HepG2 (cell line): Measurements from ENCODE around the gene BCAS4. TPM values are rescaled to one million over a fixed set of nuclear protein-coding genes. Genes with fewer than 3 reads are reported as not detected.

Source experiments
- KLF12 ChIP-seq: sonication (generic); formaldehyde crosslinking; IDR thresholded peaks from 2 replicates; pipeline ENCODE4 v1.4.0; 2020; ENCODE audit warnings: missing genetic modification reagents, borderline replicate concordance
- MATR3 ChIP-seq: sonication (generic); formaldehyde crosslinking; IDR thresholded peaks from 2 replicates; pipeline ENCODE4 v1.4.0; 2020; ENCODE audit warnings: missing genetic modification reagents
- SALL1 ChIP-seq: sonication (generic); formaldehyde crosslinking; IDR thresholded peaks from 2 replicates; pipeline ENCODE4 v1.8.0; 2022; ENCODE audit warnings: mild to moderate bottlenecking, missing genetic modification reagents
- SRSF1 ChIP-seq: fragments of 200-400 bp; formaldehyde crosslinking; optimal IDR thresholded peaks from 2 replicates; pipeline ENCODE3; 2017; ENCODE audit warnings: mild to moderate bottlenecking, low read depth, low read length, moderate library complexity
- ZNF24 ChIP-seq: fragments of 450-650 bp; IDR thresholded peaks from 2 replicates; pipeline ENCODE4 v1.6.1; 2017; ENCODE audit warnings: antibody characterized with exemption, mild to moderate bottlenecking
- ZNF7 ChIP-seq: IDR thresholded peaks from 2 replicates; pipeline ENCODE4 v1.6.1; 2016; ENCODE audit warnings: missing biosample characterization, missing genetic modification reagents
- ZNF703 ChIP-seq: sonication (generic); formaldehyde crosslinking; IDR thresholded peaks from 2 replicates; pipeline ENCODE4 v1.5.1; 2020; ENCODE audit warnings: missing genetic modification reagents, mild to moderate bottlenecking, moderate library complexity, borderline replicate concordance
- polyA plus RNA-seq, 8 experiments: library from polyadenylated mRNA; depleted of rRNA in 3 of 8; stranded (reverse) in 7 of 8; unstranded in 1 of 8; fragments of >200 nt; fragmentation: Illumina TruSeq in 4 of 8; extraction: Trizol in 4 of 8; gene quantifications; 2 replicates each; pipeline versions ENCODE4 v1.2.1 to v1.2.3, GENCODE V29; 2011 to 2016; ENCODE audit warnings: low read depth in 4 of 8, missing spikeins in 1 of 8, mixed read lengths in 1 of 8; ENCODE audit not compliant: insufficient read depth in 1 of 8
- total RNA-seq, 5 experiments: library from RNA; depleted of rRNA; stranded (reverse); fragments of >200 nt; fragmentation: Illumina TruSeq; extraction: Trizol; gene quantifications; 2 replicates each; pipeline ENCODE4 v1.2.3, GENCODE V29; 2016; ENCODE audit warnings: low read depth in 1 of 5
- TF ChIP-seq, protein P1 (sequence below): sonication (generic); formaldehyde crosslinking; IDR thresholded peaks from 2 replicates; pipeline ENCODE4 v1.9.0; 2021; ENCODE audit warnings: mild to moderate bottlenecking, missing genetic modification reagents
- TF ChIP-seq, protein P2 (sequence below): sonication (generic); formaldehyde crosslinking; IDR thresholded peaks from 2 replicates; pipeline ENCODE4 v1.5.0; 2020; ENCODE audit warnings: mild to moderate bottlenecking, missing genetic modification reagents, moderate library complexity
- TF ChIP-seq, protein P3 (sequence below): sonication (generic); formaldehyde crosslinking; IDR thresholded peaks from 2 replicates; pipeline ENCODE4 v1.5.1; 2020; ENCODE audit warnings: mild to moderate bottlenecking, missing genetic modification reagents

BCAS4 gene
- total and polyA plus RNA-seq, 2 of the 13 experiments (the other 11 are each of a cell fraction or from before 2014, with no cell fraction given), result 7.2 to 8.0 TPM

DNA sequence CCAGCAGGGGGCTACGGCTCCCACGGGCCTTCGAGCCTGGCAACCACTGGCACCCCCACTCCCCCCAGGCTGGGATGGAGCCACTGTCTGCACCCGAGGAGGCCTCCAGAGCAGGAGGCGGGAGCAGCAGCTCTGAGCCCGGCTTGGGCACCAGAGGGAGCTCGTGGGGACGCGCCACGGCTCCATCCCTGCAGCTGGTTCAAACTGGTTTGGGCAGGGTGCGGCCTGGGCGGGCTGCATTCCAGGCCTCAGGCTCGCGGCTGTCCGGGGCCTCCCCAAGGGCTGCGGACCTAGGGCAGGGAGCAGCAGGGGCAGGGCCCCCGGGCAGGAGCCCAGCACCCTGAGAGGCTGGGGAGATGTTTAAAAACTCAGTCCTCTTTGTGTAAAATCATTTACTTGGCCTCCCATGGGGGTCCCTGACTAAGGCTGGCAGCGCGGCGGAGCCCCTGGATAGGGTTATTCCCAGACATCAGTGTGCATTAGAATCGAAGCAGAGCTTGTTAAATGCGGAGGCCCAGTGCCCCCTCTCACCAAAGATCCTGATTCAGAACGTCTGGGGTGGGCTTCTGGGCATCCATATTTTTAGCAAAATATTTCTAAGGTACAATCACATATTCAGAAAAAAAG lies 4.1 kb upstream of the BCAS4 start (continued):
- TF ChIP-seq ZNF24 (no peak), ZNF703 (CRISPR knock-in tag) (no peak), ZNF7 (CRISPR knock-in tag) (no peak), KLF12 (CRISPR knock-in tag) (peak; percentile 99), SALL1 (CRISPR knock-in tag) (peak; percentile 96), SRSF1 (peak; percentile 56), MATR3 (CRISPR knock-in tag) (no peak)
- TF ChIP-seq, protein P1, sequence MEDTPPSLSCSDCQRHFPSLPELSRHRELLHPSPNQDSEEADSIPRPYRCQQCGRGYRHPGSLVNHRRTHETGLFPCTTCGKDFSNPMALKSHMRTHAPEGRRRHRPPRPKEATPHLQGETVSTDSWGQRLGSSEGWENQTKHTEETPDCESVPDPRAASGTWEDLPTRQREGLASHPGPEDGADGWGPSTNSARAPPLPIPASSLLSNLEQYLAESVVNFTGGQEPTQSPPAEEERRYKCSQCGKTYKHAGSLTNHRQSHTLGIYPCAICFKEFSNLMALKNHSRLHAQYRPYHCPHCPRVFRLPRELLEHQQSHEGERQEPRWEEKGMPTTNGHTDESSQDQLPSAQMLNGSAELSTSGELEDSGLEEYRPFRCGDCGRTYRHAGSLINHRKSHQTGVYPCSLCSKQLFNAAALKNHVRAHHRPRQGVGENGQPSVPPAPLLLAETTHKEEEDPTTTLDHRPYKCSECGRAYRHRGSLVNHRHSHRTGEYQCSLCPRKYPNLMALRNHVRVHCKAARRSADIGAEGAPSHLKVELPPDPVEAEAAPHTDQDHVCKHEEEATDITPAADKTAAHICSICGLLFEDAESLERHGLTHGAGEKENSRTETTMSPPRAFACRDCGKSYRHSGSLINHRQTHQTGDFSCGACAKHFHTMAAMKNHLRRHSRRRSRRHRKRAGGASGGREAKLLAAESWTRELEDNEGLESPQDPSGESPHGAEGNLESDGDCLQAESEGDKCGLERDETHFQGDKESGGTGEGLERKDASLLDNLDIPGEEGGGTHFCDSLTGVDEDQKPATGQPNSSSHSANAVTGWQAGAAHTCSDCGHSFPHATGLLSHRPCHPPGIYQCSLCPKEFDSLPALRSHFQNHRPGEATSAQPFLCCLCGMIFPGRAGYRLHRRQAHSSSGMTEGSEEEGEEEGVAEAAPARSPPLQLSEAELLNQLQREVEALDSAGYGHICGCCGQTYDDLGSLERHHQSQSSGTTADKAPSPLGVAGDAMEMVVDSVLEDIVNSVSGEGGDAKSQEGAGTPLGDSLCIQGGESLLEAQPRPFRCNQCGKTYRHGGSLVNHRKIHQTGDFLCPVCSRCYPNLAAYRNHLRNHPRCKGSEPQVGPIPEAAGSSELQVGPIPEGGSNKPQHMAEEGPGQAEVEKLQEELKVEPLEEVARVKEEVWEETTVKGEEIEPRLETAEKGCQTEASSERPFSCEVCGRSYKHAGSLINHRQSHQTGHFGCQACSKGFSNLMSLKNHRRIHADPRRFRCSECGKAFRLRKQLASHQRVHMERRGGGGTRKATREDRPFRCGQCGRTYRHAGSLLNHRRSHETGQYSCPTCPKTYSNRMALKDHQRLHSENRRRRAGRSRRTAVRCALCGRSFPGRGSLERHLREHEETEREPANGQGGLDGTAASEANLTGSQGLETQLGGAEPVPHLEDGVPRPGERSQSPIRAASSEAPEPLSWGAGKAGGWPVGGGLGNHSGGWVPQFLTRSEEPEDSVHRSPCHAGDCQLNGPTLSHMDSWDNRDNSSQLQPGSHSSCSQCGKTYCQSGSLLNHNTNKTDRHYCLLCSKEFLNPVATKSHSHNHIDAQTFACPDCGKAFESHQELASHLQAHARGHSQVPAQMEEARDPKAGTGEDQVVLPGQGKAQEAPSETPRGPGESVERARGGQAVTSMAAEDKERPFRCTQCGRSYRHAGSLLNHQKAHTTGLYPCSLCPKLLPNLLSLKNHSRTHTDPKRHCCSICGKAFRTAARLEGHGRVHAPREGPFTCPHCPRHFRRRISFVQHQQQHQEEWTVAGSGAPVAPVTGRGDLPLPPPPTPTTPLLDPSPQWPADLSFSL (CRISPR knock-in tag), result 0 out of 2 replicates have a peak, but pooled peaks have one; percentile 54
- TF ChIP-seq, protein P2, sequence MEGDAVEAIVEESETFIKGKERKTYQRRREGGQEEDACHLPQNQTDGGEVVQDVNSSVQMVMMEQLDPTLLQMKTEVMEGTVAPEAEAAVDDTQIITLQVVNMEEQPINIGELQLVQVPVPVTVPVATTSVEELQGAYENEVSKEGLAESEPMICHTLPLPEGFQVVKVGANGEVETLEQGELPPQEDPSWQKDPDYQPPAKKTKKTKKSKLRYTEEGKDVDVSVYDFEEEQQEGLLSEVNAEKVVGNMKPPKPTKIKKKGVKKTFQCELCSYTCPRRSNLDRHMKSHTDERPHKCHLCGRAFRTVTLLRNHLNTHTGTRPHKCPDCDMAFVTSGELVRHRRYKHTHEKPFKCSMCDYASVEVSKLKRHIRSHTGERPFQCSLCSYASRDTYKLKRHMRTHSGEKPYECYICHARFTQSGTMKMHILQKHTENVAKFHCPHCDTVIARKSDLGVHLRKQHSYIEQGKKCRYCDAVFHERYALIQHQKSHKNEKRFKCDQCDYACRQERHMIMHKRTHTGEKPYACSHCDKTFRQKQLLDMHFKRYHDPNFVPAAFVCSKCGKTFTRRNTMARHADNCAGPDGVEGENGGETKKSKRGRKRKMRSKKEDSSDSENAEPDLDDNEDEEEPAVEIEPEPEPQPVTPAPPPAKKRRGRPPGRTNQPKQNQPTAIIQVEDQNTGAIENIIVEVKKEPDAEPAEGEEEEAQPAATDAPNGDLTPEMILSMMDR, result peak; percentile 99
- TF ChIP-seq, protein P3, sequence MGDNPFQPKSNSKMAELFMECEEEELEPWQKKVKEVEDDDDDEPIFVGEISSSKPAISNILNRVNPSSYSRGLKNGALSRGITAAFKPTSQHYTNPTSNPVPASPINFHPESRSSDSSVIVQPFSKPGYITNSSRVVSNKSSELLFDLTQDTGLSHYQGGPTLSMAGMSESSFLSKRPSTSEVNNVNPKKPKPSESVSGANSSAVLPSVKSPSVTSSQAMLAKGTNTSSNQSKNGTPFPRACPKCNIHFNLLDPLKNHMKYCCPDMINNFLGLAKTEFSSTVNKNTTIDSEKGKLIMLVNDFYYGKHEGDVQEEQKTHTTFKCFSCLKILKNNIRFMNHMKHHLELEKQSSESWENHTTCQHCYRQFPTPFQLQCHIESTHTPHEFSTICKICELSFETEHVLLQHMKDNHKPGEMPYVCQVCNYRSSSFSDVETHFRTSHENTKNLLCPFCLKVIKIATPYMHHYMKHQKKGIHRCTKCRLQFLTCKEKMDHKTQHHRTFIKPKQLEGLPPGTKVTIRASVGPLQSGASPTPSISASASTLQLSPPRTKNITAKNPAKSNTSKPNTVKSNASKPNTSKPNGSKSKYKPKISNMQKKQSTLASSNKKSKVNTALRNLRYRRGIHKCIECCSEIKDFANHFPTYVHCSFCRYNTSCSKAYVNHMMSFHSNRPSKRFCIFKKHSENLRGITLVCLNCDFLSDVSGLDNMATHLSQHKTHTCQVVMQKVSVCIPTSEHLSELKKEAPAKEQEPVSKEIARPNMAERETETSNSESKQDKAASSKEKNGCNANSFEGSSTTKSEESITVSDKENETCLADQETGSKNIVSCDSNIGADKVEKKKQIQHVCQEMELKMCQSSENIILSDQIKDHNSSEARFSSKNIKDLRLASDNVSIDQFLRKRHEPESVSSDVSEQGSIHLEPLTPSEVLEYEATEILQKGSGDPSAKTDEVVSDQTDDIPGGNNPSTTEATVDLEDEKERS, result peak; percentile 96
